Activated T-helper 2 cell treated with anti-CD3 and anti-CD28 coated beads, Interferon-gamma antibody, Interleukin-2, Interleukin-4, amounts not matched to agents 10 μg/mL and 5 μg/mL and 100 μg/mL, durations not matched to agents 14 hours and 24 hours and 36 hours (primary cell): Measurements from ENCODE around the gene AHRR. TPM values are rescaled to one million over a fixed set of nuclear protein-coding genes. Genes with fewer than 3 reads are reported as not detected.

Source experiments
- DNase-seq: peaks from one replicate; pipeline ENCODE4 v3.0.0; 2021; ENCODE audit warnings: low spot score
- H3K27ac Mint-ChIP-seq: one replicate; pipeline ENCODE4 v1.8.0; 2021; ENCODE audit warnings: mixed read lengths
- H3K27me3 Mint-ChIP-seq: one replicate; pipeline ENCODE4 v1.8.0; 2021; ENCODE audit warnings: low read depth, mixed read lengths
- H3K36me3 Mint-ChIP-seq: one replicate; pipeline ENCODE4 v1.8.0; 2021; ENCODE audit warnings: low read depth, mixed read lengths
- H3K4me1 Mint-ChIP-seq: one replicate; pipeline ENCODE4 v1.8.0; 2021; ENCODE audit warnings: low read depth, mixed read lengths
- H3K4me3 Mint-ChIP-seq: one replicate; pipeline ENCODE4 v1.8.0; 2021; ENCODE audit warnings: low read depth, mild to moderate bottlenecking, moderate library complexity, mixed read lengths
- H3K9me3 Mint-ChIP-seq: one replicate; pipeline ENCODE4 v1.8.0; 2021; ENCODE audit warnings: mixed read lengths
- intact Hi-C: fragments of 100-400 bp; cut with micrococcal nuclease; formaldehyde crosslinking; loops from one replicate; pipeline ENCODE4 v1.15.1; 2023
- total RNA-seq: library from RNA; stranded (reverse); gene quantifications from 2 replicates; pipeline ENCODE4 v1.2.3, GENCODE V29; 2022

Gene AHRR
- total RNA-seq, 1 donor from 2014 or later, result 34.9 TPM

DNA sequence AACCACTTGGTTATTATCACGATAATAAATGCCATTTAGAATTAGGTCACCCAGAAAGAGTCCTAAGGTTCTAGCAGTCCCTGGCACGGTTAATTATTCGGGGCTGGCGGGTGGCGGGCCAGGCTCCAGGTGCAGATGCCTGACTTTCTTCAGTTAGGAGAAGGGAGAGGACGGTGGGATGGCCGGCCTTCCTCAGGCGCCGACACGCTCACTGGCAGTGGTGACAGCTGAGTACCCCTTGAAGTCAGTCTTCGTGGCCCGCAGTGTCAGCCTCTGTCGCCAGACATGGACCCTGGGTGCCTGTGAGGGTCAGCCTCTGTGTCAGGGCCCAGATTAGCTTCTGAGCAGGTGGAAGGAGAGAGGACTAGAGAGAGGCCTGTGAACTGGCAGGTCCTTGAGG, 100.4 kb downstream of the AHRR start:
- H3K4me1 Mint-ChIP-seq, result peaks cover 15% of the 10 kb centered on the region
- no peaks in the 10 kb centered on the region for H3K27me3 Mint-ChIP-seq
- peaks cover 40% of the 10 kb centered on the region for H3K36me3 Mint-ChIP-seq
- no peak overlapping the region for H3K4me3 Mint-ChIP-seq
- no peaks in the 10 kb centered on the region for H3K9me3 Mint-ChIP-seq
- no peak for DNase-seq
- intact Hi-C loops, result no loop called here
- H3K27ac Mint-ChIP-seq, result no peak overlapping the region

DNA sequence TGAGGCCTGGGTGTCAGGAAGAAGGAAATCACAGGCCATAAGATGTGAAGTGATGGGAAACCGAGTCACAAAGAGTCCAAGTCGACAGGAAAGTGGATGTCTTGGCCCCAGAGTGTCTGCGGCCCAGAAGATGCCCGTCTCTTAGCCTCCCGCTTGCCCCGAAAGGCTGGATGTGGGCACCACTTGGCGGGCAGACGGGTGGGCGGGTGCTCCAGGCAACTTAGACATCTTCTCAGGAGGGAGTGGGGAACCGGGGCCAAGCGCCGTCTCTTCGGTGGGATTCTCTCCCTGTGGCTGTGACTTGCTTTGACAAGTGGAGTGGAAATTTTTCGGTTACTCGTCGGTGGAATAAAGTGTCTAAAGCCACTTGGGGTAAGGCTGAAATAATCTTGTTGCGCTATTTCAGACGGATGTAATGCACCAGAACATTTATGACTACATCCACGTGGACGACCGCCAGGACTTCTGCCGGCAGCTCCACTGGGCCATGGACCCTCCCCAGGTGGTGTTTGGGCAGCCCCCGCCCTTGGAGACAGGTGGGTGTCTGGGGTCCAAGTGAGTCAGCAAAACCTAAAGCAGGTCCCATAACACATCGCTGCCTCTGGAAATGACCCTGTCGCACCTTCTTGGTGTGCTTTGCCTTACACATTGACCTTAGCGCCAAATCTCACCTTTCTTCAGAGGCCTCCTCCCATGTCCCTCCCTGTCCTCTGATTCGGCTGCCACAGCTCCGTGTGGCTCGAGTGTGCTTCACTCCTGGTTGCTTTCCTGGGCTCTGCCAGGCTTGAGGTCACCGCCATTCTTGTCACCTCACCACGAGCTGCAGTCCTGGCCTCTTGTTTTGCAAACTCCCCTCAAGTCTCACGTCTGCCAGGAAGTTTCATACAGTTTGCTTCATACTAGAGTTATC, 101.1 kb downstream of the AHRR start:
- H3K4me1 Mint-ChIP-seq, result peaks cover 15% of the 10 kb centered on the region
- DNase-seq, result no peak
- intact Hi-C loops, result no loop called here
- no peak overlapping the region for H3K27ac Mint-ChIP-seq
- H3K27me3 Mint-ChIP-seq, result no peaks in the 10 kb centered on the region
- peaks cover 41% of the 10 kb centered on the region for H3K36me3 Mint-ChIP-seq
- H3K9me3 Mint-ChIP-seq, result no peaks in the 10 kb centered on the region
- no peak overlapping the region for H3K4me3 Mint-ChIP-seq

DNA sequence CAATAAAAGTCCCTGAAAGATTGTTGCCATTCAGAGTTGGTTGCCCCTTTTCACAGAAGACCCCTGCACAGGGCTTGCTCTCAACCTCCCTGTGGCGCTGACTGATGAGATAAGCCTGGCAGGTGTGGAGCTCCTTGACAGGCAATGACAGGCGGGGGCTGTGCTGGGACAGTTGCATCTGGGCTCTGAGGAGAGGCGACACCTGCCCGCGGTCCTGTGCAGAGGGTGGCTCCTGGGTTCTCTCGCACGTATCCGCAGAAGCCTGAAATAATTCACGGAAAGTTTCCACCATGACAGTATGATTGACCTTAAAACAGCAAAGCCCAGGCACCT, 101.7 kb downstream of the AHRR start:
- intact Hi-C loops, result no loop called here
- Mint-ChIP-seq H3K4me3 (no peak overlapping the region), H3K9me3 (no peaks in the 10 kb centered on the region), H3K27me3 (no peaks in the 10 kb centered on the region), H3K36me3 (peaks cover 47% of the 10 kb centered on the region), H3K4me1 (peaks cover 15% of the 10 kb centered on the region), H3K27ac (peak overlapping the region; percentile 40)
- DNase-seq, result no peak

DNA sequence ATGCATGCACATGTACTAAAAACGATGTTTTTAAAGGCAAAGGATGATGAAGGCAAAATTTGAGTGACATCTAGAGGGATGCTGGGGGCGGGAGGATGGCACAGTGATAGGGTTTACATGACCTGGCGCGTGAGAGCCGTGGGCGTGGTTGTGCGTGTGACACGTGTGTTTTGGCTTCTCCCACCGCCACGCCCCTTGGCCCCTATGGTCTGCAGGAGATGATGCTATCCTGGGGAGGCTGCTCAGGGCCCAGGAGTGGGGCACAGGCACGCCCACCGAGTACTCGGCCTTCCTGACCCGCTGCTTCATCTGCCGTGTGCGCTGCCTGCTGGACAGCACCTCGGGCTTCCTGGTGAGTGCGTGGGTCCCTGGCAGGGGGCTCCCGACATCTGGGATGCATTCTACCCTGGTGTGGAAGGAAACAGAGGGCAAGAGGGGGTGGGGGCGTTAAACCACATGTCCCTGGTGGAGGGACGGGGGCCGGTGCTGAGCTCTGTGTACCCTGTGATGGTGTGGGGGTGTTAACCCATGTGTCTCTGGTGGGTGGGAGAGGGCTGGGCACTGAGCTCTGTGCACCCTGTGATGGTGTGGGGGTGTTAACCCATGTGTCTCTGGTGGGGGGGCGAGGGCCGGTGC, 102.2 kb downstream of the AHRR start:
- no peaks in the 10 kb centered on the region for H3K27me3 Mint-ChIP-seq
- peaks cover 15% of the 10 kb centered on the region for H3K4me1 Mint-ChIP-seq

DNA sequence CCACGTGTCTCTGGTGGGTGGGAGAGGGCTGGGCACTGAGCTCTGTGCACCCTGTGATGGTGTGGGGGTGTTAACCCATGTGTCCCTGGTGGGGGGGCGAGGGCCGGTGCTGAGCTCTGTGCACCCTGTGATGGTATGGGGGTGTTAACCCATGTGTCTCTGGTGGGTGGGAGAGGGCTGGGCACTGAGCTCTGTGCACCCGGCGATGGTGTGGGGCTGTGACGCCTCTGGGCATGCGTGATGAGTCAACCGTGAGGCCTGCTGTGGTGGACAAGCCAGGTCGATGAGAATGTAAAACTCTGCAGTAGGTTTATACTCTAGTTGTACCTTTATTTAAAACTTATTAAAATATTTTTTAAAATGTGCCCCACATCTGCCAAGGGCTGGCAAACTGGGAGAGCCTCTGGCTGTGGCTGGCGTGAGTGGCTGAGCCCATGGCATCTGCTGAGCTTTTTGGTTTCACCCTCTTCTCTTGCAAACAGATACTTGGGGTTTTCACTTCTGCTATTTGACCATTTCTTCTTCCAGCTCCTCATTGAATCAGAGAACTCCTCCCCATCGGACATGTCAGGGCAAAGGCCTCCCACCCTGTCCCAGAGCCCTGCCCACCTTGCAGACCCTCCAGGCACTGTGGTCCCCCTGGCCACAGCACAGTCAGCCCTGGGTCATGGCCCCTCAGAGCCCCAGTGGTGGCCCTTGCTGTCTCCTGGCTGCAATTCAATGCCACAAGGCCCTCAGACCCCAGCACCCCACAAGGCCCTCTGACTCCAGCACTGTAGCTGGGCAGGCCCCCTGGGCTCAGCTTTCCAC, 103.0 kb downstream of the AHRR start:
- peaks cover 15% of the 10 kb centered on the region for H3K4me1 Mint-ChIP-seq
- H3K4me3 Mint-ChIP-seq, result no peak overlapping the region
- H3K9me3 Mint-ChIP-seq, result no peaks in the 10 kb centered on the region
- peak overlapping the region; percentile 38 for H3K27ac Mint-ChIP-seq
- no peaks in the 10 kb centered on the region for H3K27me3 Mint-ChIP-seq
- peaks cover 51% of the 10 kb centered on the region for H3K36me3 Mint-ChIP-seq
- no peak for DNase-seq
- intact Hi-C loops, result no loop called here

More for the DNA sequence above, 102.2 kb downstream of the AHRR start:
- peak overlapping the region; percentile 40 for H3K27ac Mint-ChIP-seq
- H3K36me3 Mint-ChIP-seq, result peaks cover 50% of the 10 kb centered on the region
- intact Hi-C loops, result no loop called here
- H3K4me3 Mint-ChIP-seq, result no peak overlapping the region
- no peak for DNase-seq
- no peaks in the 10 kb centered on the region for H3K9me3 Mint-ChIP-seq

DNA sequence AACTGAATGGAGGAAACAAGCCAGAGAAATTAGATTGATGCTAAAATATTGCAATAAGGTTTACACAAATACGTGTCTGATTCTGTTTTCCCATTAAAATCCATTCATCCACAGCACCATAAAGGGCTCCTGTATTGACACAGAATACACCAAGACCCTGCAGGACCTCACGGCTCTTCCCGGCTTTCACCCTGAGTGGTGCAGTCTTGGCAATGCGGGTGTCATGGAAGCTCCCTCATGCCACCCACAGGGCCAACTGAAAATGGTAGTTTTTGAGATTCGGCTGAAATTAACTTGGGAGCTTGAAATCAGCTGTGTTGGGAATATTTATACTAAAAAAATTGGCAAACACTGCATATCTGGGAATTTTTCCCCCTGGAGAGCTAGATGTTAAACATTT, 104.2 kb downstream of the AHRR start:
- Mint-ChIP-seq H3K36me3 (peaks cover 49% of the 10 kb centered on the region), H3K4me3 (no peak overlapping the region), H3K4me1 (peaks cover 15% of the 10 kb centered on the region), H3K27me3 (no peaks in the 10 kb centered on the region), H3K27ac (no peak overlapping the region), H3K9me3 (no peaks in the 10 kb centered on the region)
- intact Hi-C loops, result no loop called here
- no peak for DNase-seq

DNA sequence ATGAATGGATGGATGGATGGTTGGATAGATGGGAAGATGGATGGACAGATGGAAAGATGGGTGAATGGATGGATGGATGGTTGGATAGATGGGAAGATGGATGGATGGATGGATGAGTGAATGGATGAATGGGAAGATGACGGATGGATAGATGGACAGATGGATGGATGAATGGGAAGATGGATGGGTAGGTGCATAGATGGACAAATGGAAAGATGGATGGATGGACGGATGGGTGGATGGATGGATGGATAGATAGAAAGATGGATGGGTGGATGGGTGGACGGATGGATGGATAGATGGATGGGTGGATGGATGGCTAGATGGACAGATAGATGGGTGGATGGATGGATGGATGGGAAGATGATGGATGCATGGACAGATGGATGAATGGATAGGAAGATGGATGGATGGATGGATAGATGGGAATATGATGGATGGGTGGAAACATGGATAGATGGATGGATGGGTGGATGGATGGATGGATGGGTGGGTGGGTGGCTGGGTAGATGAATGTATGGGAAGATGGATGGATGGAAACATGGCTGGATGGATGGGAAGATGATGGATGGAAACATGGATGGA, 105.0 kb downstream of the AHRR start:
- DNase-seq, result no peak
- Mint-ChIP-seq H3K9me3 (no peaks in the 10 kb centered on the region), H3K27ac (peak overlapping the region; percentile 8), H3K27me3 (no peaks in the 10 kb centered on the region), H3K4me1 (peaks cover 15% of the 10 kb centered on the region), H3K36me3 (peaks cover 47% of the 10 kb centered on the region), H3K4me3 (no peak overlapping the region)
- intact Hi-C loops, result no loop called here

DNA sequence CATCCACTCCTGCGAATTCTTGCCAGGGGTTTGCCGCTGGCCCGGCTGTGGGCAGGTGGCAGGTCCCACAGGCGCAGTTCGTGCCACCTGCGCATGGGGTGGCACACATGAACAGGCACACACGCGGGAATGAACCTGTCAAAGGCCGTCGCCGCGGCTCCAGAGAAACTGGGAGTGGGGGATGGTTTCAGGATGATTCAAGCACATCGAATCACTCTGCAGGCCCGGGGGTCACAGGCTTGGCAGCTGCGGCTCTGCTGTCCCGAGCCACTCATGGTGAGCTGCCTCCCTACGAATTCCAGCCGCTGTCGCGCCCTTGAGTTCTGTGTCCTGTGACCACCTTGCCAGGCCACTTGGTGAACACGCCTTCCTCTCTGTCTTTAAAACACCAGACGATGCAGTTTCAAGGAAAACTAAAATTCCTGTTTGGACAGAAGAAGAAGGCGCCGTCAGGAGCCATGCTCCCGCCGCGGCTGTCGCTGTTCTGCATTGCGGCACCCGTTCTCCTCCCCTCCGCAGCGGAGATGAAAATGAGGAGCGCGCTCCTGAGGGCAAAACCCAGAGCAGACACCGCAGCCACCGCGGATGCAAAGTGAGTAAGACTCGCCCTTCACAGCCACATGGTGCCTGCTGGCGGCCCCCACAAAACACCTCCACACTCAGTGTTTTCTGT, 106.0 kb downstream of the AHRR start:
- DNase-seq, result no peak
- peaks cover 17% of the 10 kb centered on the region for H3K4me1 Mint-ChIP-seq
- no peak overlapping the region for H3K27ac Mint-ChIP-seq
- H3K9me3 Mint-ChIP-seq, result no peaks in the 10 kb centered on the region
- no peak overlapping the region for H3K4me3 Mint-ChIP-seq
- H3K27me3 Mint-ChIP-seq, result no peaks in the 10 kb centered on the region
- H3K36me3 Mint-ChIP-seq, result peaks cover 50% of the 10 kb centered on the region
- intact Hi-C loops, result no loop called here

DNA sequence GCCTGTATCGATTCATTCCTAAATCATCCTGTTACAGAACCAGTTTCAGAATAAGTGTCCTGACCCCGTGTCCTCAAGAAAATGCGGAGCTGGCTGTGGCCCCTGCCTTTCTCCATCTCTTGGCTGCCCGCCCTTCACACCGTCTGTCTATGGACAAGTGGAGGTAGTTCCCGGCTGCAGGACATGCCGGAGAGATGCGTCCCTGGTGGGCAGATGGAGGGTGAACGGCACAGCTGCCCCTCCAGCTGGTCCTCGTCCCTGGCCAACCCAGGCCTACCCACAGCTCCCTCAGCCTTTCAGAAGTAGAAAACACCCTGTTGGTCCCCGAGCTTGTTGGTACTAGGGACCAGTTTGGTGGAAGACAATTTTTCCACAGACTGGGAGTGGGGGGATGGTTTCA, 106.7 kb downstream of the AHRR start:
- Mint-ChIP-seq H3K4me3 (no peak overlapping the region), H3K36me3 (peaks cover 47% of the 10 kb centered on the region), H3K4me1 (peaks cover 14% of the 10 kb centered on the region), H3K27ac (no peak overlapping the region), H3K9me3 (no peaks in the 10 kb centered on the region), H3K27me3 (no peaks in the 10 kb centered on the region)
- no peak for DNase-seq
- intact Hi-C loops, result no loop called here

DNA sequence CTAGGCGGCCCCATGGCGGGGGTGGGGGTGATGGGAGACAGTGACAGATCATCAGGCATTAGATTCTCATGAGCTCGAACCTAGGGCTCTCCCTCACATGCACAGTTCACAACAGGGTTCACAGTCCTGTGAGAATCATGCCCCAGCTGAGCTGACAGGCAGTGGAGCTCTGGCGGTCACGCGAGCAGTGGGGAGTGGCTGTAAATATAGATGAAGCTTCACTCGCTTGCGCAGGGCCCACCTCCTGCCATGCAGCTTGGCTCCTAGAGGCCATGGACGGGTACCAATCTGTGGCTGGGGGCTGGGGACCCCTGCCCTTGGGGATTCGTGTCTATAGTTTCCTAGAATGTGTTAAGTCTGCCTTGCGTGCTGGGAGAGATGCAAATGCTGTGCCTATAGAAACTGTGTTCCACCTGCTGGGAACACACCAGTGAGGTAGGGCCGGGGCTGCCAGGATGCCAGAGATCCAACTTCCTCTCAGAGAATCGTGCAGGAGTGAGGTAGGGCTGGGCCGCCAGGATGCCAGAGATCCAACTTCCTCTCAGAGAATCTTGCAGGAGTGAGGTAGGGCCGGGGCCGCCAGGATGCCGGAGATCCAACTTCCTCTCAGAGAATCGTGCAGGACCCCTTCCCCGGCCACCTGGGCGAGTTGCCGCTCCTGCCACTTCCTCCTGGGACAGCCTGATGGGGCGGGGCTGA, 107.4 kb downstream of the AHRR start:
- intact Hi-C loops, result no loop called here
- Mint-ChIP-seq H3K27me3 (no peaks in the 10 kb centered on the region), H3K27ac (no peak overlapping the region), H3K36me3 (peaks cover 42% of the 10 kb centered on the region), H3K4me1 (peaks cover 9% of the 10 kb centered on the region), H3K9me3 (no peaks in the 10 kb centered on the region), H3K4me3 (no peak overlapping the region)
- DNase-seq, result no peak

DNA sequence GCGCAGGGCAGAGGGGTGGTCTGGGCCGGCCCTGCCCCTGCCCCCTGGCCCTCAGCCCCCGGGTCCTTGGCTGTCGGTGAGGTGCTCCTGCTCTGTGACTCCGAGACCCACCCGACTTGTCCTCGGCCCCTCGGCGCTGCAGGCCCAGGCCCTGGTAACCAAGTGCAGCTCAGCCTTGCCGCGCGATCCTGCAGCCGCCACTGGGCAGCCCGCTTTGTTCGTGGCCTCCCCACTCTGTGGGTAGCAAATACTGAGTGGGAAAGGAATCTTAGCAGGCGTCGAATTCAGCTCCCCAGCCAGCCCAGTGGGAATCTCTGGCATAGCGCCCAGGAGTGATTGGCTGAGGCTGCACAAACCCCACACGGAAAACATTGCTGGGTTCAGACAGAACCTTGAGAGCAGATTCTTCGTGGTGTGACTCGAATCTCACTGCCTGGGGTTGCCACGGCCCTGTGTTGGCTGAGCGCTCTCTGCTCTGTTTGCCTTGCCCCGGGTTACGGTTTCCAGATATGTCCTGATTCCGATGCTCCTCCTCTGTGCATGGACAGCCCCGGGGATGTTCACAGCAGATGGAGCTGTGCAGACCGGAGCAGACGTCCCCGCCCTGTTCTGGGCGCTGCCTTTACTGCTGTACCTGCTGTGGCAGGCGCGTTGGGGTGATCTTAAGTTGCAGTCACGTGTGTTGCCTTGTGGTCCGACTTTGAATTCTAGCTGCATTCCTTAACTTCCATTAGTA, 108.1 kb downstream of the AHRR start:
- intact Hi-C loops, result no loop called here
- no peak overlapping the region for H3K4me3 Mint-ChIP-seq
- peaks cover 42% of the 10 kb centered on the region for H3K36me3 Mint-ChIP-seq
- peaks cover 9% of the 10 kb centered on the region for H3K4me1 Mint-ChIP-seq
- H3K27ac Mint-ChIP-seq, result no peak overlapping the region
- DNase-seq, result no peak
- no peaks in the 10 kb centered on the region for H3K27me3 Mint-ChIP-seq
- H3K9me3 Mint-ChIP-seq, result no peaks in the 10 kb centered on the region
